Measurements from ENCODE around the gene NAXD. TPM values are rescaled to one million over a fixed set of nuclear protein-coding genes. Genes with fewer than 3 reads are reported as not detected.

NAXD gene
- total RNA-seq, 1 experiment from 2014 or later = 32.1 TPM

GRCh38 chr13:110618167-110618566, 2.8 kb downstream of the NAXD start (continued):
- no peak for TF ChIP-seq YY1 (IDR thresholded peaks at IDR 0.05; ENCODE audit: extremely low read depth, insufficient replicate concordance, low read depth, low read length)
- TF ChIP-seq REST (IDR thresholded peaks at IDR 0.05; ENCODE audit: low read depth) = no peak
- no peak for TF ChIP-seq ZNF274 (IDR thresholded peaks at IDR 0.05; ENCODE audit: low read depth, low read length)

- no peak overlapping the region for H3K9ac ChIP-seq (ENCODE audit: low read length)
- no peaks in the 10 kb centered on the region for H3K9me3 ChIP-seq (ENCODE audit: control insufficient read depth in 1 of 2, insufficient read depth in 1 of 2, low read depth in 1 of 2, low read length in 2 of 2)
- H3K4me2 ChIP-seq (ENCODE audit: low read length) = no peak overlapping the region
- no TSS peak for BruUV-seq (replicated peaks)
- ChIA-PET POLR2A (interaction anchor here (1.2 kb wide), 1 partner anchor 94 kb away, joined by 3 read pairs; no protein-coding TSS in a partner anchor), RAD21 (ENCODE audit: low non-redundant PET in 1 of 2, low total read pairs in 2 of 2, uncharacterized antibody in 2 of 2, unreplicated experiment in 2 of 2) (no interaction called here), CTCF (interaction anchor here (1.2 kb wide), 1 partner anchor 25 kb away, joined by 4 read pairs; no protein-coding TSS in a partner anchor)
- peaks cover 3 to 5% of the 10 kb centered on the region in 2 experiments; a peak in 1 of 4 replicates for H3K36me3 ChIP-seq (ENCODE audit: control insufficient read depth in 1 of 2, insufficient read depth in 2 of 2, low read length in 2 of 2)
- no peak overlapping the region for H2AFZ ChIP-seq (ENCODE audit: low read depth, low read length, poor library complexity, severe bottlenecking)
- no peak overlapping the region for H3K27ac ChIP-seq (ENCODE audit: low read depth, low read length)
- H3K4me1 ChIP-seq (ENCODE audit: control insufficient read depth in 1 of 2, insufficient read depth in 2 of 2, low read length in 2 of 2) = peaks cover 15 to 20% of the 10 kb centered on the region in 2 experiments
- H4K20me1 ChIP-seq (ENCODE audit: insufficient read depth) = peaks cover 17% of the 10 kb centered on the region; the same call in 1 of the 2 replicates
- ATAC-seq (no peak), DNase-seq (ENCODE audit: low read depth, low spot score) (no peak)
- H3K9me2 ChIP-seq (ENCODE audit: insufficient read depth) = no peaks in the 10 kb centered on the region
- H3K27me3 ChIP-seq (ENCODE audit: insufficient read depth, low read length) = no peaks in the 10 kb centered on the region
- TF ChIP-seq CBX3 (IDR thresholded peaks at IDR 0.05; ENCODE audit: low read depth) (no peak), SIN3A (IDR thresholded peaks at IDR 0.05; ENCODE audit: low read depth) (no peak), ELF1 (IDR thresholded peaks at IDR 0.05; ENCODE audit: borderline replicate concordance, low read depth) (no peak), JUND (IDR thresholded peaks at IDR 0.05) (no peak), FOSL1 (IDR thresholded peaks at IDR 0.05; ENCODE audit: low read depth) (no peak), REST (IDR thresholded peaks at IDR 0.05; ENCODE audit: low read depth) (no peak), SP1 (IDR thresholded peaks at IDR 0.05; ENCODE audit: low read depth) (no peak), ZBTB33 (IDR thresholded peaks at IDR 0.05; ENCODE audit: extremely low read depth, insufficient replicate concordance, low read length) (no peak), TCF7L2 (IDR thresholded peaks at IDR 0.05; ENCODE audit: borderline replicate concordance, extremely low read depth, insufficient read depth, insufficient read length) (no peak), EZH2phosphoT487 (IDR thresholded peaks at IDR 0.05; ENCODE audit: borderline replicate concordance) (no peak), YY1 (IDR thresholded peaks at IDR 0.05; ENCODE audit: extremely low read depth, insufficient replicate concordance, low read depth, low read length) (no peak), SRF (IDR thresholded peaks at IDR 0.05; ENCODE audit: low read depth) (no peak), EGR1 (IDR thresholded peaks at IDR 0.05; ENCODE audit: low read depth) (no peak), RAD21 (IDR thresholded peaks at IDR 0.05; ENCODE audit: low read depth) (no peak), CEBPB (IDR thresholded peaks at IDR 0.05; ENCODE audit: low read depth) (no peak)
- peaks cover 85% of the 10 kb centered on the region for H3K79me2 ChIP-seq (ENCODE audit: insufficient read depth, low read length)
- H3K4me3 ChIP-seq (replicated peaks in 1 of 2; ENCODE audit: low read depth in 1 of 2, low read length in 2 of 2) = no peak overlapping the region
- intact Hi-C loops (cut with micrococcal nuclease) = loop anchor here (5.0 kb wide), 1 partner anchor 89 kb away; the partner anchor contains the start of gene CARS2
Observed at GRCh38 chr13:110618780-110619179, 3.4 kb downstream of the NAXD start.

Data from HCT116 (cell line).